ENCODE results near the gene TXNDC8. TPM values are rescaled to one million over a fixed set of nuclear protein-coding genes. Genes with fewer than 3 reads are reported as not detected.
"Not testable (repeated sequence)": the region's sequence is repeated elsewhere in the genome, so short reads cannot be mapped to it uniquely, and the experiment has no call there.

Gene TXNDC8
- total RNA-seq, 3 donors from 2014 or later, result not detected

DNA sequence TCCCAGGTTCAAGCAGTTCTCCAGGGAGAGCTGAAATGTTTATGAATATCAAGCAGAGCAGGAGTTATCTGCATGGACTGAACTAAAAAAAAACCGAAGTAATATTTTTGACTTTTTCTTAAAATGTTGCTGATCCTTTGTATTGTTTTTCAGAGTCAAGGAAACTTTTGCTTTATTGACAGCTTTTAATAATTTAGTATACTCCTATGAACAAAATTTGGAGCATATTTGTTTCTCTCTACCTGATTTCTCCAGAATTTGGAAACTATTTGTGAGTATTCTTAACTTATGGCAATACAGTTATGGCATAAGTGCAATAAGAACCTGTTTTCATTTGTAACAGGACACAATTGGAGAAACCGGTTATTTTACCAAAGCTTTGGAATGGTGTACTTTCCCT, 25.7 kb downstream of the TXNDC8 start:
- H3K9me3 Mint-ChIP-seq, result peaks cover 12% of the 10 kb centered on the region
- not testable (repeated sequence) for ATAC-seq

DNA sequence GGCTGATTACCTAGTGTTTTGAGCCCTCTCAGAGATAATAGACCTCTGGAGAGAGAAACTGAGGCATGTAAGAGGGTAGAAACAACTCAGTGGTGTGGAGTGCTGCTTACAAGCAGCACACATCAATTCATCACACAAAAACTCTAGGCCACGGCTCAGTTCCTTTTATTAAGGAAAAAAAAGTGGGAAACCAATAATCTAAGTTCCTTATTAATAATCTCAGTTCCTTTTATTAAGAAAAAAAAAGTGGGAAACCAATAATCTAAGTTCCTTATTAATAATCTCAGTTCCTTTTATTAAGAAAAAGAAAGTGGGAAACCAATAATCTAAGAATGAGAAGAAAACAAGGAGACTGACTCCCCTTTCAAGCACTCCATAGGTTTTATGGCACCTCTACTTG, 28.0 kb downstream of the TXNDC8 start:
- H3K4me3 Mint-ChIP-seq, result no peak overlapping the region
- H3K4me1 Mint-ChIP-seq (ENCODE audit: low read depth), result peaks cover 6% of the 10 kb centered on the region
- DNase-seq (no peak), ATAC-seq (no peak)
- H3K36me3 Mint-ChIP-seq (ENCODE audit: insufficient read depth), result no peaks in the 10 kb centered on the region
- peaks cover 15% of the 10 kb centered on the region for H3K27me3 Mint-ChIP-seq (ENCODE audit: low read depth)
- H3K9me3 Mint-ChIP-seq, result peaks cover 12% of the 10 kb centered on the region

More for the DNA sequence above, 25.7 kb downstream of the TXNDC8 start:
- not testable (repeated sequence) for H3K4me3 Mint-ChIP-seq; H3K27me3 Mint-ChIP-seq (ENCODE audit: low read depth); DNase-seq; H3K36me3 Mint-ChIP-seq (ENCODE audit: insufficient read depth)
- H3K4me1 Mint-ChIP-seq (ENCODE audit: low read depth), result peaks cover 12% of the 10 kb centered on the region

DNA sequence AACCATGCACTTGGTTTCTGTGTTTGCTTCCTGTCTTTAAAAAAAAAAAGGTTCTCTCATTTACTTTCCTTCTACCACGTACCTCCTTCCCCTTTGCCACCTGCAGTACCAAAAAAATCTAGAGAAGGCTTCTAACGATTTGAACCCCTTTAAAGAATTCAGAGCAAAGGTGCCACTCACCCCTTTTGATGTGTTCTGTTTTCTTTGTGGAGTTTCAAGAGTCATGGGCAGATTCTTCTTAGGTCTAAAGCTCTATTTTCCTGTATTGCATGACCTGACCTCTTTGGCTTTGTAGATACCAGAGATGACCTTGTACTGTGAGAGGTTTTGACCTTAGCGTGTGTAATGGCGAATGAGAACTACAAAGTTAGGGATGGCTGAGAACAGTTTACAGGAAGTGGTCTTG, 29.0 kb downstream of the TXNDC8 start:
- no peaks in the 10 kb centered on the region for H3K36me3 Mint-ChIP-seq (ENCODE audit: insufficient read depth)
- peaks cover 6% of the 10 kb centered on the region for H3K4me1 Mint-ChIP-seq (ENCODE audit: low read depth)
- DNase-seq (no peak), ATAC-seq (no peak)
- H3K27me3 Mint-ChIP-seq (ENCODE audit: low read depth), result peaks cover 18% of the 10 kb centered on the region
- H3K9me3 Mint-ChIP-seq, result peaks cover 12% of the 10 kb centered on the region
- H3K4me3 Mint-ChIP-seq, result no peak overlapping the region

DNA sequence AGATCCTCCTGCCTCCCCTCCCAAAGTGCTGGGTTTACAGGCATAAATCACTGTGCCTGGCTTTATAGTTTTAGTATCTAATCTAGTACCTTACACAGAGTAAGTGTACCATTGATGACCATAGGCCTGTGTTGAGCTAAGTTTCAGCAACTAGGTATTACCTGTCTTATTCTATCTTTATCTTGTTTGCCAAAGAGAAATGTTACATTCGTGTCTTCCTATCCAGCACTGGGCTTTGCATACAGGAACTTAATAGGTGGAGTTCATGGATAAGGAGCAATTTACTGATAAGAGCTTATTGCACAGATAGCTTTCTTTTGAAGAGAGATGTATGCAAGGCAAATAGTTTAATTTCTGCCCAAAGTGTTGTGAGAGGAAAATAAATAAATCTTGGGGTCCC, 30.5 kb downstream of the TXNDC8 start:
- H3K27me3 Mint-ChIP-seq (ENCODE audit: low read depth), result peaks cover 18% of the 10 kb centered on the region
- no peak for ATAC-seq
- H3K4me3 Mint-ChIP-seq, result no peak overlapping the region
- H3K4me1 Mint-ChIP-seq (ENCODE audit: low read depth), result peaks cover 6% of the 10 kb centered on the region
- no peak for DNase-seq
- H3K9me3 Mint-ChIP-seq, result peaks cover 5% of the 10 kb centered on the region
- no peaks in the 10 kb centered on the region for H3K36me3 Mint-ChIP-seq (ENCODE audit: insufficient read depth)

DNA sequence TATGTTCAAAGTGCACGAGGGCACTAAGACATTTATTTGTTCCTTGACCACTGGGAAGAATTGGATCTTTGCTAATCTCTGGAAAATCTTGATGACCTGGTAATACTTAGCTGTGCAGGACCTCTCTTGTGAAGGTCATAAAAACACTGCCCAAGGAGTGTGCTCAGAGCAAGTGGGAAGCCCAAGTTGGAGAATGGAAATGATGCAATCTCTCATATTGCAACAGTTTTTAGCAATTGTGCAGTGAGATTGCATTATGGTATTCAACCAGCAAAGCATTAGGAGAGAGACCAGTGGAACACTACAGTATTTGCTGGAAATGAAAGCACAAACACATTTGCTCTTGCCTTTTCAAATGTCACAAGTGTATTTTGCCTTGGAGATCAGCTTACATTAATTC, 34.5 kb downstream of the TXNDC8 start:
- H3K36me3 Mint-ChIP-seq (ENCODE audit: insufficient read depth), result no peaks in the 10 kb centered on the region
- no peaks in the 10 kb centered on the region for H3K4me1 Mint-ChIP-seq (ENCODE audit: low read depth)
- no peaks in the 10 kb centered on the region for H3K9me3 Mint-ChIP-seq
- ATAC-seq, result no peak
- peaks cover 15% of the 10 kb centered on the region for H3K27me3 Mint-ChIP-seq (ENCODE audit: low read depth)
- H3K4me3 Mint-ChIP-seq, result no peak overlapping the region
- DNase-seq, result no peak

DNA sequence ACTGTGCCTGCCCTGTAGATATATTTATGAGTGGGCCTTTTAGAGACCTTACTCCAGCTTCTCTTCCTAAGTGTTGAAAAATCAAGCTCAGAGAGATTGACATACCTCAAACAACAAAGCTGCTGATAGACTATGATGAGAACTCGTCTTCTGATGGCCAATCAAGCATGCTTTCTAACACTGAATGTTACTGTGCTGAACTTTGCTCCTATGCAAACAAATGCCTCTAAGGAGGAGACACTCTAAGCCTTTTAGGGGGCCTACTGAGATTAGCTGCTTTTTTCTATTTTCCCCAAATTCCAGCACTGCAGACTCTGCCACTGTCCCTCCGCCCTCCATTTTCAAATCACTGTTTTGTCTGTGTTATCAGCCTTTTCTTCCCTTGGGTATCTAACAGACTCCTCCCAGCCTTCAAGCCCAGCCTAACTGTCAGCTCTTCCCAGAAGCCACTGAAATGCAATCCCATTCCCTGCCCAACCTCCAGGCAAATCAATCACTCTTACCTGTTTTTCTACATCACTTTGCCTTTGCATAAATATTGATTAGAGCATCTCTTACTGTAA, 39.5 kb downstream of the TXNDC8 start:
- no peak for ATAC-seq
- Mint-ChIP-seq H3K36me3 (ENCODE audit: insufficient read depth) (no peaks in the 10 kb centered on the region), H3K9me3 (no peaks in the 10 kb centered on the region), H3K27me3 (ENCODE audit: low read depth) (peaks cover 6% of the 10 kb centered on the region), H3K4me1 (ENCODE audit: low read depth) (no peaks in the 10 kb centered on the region), H3K4me3 (no peak overlapping the region)
- no peak for DNase-seq

DNA sequence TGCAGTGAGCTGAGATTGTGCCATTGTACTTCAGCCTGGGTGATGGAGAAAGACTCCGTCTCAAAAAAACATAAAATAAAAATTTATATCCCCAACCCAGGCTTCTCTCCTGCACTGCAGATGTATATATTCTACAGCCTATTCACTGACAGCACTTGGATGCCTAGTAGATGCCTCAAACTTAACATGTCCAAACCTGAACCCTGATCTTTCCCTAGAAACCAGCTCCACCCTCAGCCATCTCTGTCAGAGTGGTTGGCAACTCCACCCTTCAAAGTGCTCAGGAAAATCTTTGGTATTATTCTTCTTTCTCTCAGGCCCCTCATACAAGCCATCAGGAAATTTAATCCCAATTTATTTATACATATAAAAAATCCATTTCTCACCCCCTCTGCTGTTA, 44.4 kb downstream of the TXNDC8 start:
- no peaks in the 10 kb centered on the region for H3K36me3 Mint-ChIP-seq (ENCODE audit: insufficient read depth)
- H3K4me3 Mint-ChIP-seq, result no peak overlapping the region
- H3K27me3 Mint-ChIP-seq (ENCODE audit: low read depth), result peaks cover 4% of the 10 kb centered on the region
- ATAC-seq (no peak), DNase-seq (no peak)
- no peaks in the 10 kb centered on the region for H3K4me1 Mint-ChIP-seq (ENCODE audit: low read depth)
- no peaks in the 10 kb centered on the region for H3K9me3 Mint-ChIP-seq

DNA sequence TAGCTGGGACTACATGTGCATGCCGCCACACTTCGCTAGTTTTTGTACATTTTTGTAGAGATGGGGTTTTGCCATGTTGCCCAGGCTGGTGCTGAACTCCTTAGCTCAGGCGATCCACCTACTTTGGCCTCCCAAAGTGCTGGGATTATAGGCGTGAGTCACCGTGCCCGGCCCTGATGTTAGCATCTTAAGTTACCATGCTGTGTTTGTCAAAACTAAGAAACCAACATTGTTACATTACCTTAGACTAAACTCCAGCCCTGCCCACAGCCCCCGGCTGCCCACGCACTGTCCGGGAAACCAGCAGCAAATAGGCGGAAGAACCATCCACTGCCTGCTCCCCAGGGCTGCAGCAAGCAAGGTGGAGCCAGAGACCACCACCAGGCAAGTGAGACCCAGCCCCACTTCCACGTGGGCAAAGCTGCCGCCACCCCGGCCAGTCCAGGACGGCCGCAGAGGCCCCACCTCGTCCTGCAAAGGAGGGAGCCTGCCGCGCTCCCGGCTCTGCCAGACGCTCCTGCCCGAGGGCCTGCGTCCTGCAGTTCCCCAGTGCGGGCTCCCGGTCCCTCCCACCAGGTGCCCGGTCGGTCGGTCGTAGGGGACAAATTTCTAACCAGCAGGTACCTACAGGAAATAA, 45.6 kb downstream of the TXNDC8 start:
- Mint-ChIP-seq H3K27me3 (ENCODE audit: low read depth) (peaks cover 4% of the 10 kb centered on the region), H3K36me3 (ENCODE audit: insufficient read depth) (no peaks in the 10 kb centered on the region), H3K4me1 (ENCODE audit: low read depth) (no peaks in the 10 kb centered on the region), H3K9me3 (no peaks in the 10 kb centered on the region), H3K4me3 (no peak overlapping the region)
- ATAC-seq, result no peak
- no peak for DNase-seq

DNA sequence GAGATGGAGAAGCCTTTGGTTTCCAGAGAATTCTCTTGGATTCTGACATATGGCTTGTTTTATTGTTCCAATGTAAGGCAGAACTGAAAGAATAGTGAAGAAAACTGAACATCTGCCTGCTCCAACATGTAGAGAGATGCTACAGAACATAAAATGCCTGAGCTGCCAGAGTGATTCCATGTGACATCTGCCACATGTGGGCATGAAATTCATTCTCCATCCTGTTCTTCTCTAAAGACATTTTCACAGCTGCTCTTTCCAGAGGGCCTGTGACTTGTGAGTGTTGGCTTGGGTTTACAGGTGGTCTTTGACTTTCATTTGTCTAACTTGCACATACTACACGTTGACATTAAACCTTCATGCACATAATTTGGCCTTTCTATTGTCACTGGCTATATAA, 47.7 kb downstream of the TXNDC8 start:
- no peaks in the 10 kb centered on the region for H3K36me3 Mint-ChIP-seq (ENCODE audit: insufficient read depth)
- ATAC-seq (no peak), DNase-seq (no peak)
- H3K4me1 Mint-ChIP-seq (ENCODE audit: low read depth), result no peaks in the 10 kb centered on the region
- H3K27me3 Mint-ChIP-seq (ENCODE audit: low read depth), result peaks cover 4% of the 10 kb centered on the region
- H3K4me3 Mint-ChIP-seq, result no peak overlapping the region
- no peaks in the 10 kb centered on the region for H3K9me3 Mint-ChIP-seq

DNA sequence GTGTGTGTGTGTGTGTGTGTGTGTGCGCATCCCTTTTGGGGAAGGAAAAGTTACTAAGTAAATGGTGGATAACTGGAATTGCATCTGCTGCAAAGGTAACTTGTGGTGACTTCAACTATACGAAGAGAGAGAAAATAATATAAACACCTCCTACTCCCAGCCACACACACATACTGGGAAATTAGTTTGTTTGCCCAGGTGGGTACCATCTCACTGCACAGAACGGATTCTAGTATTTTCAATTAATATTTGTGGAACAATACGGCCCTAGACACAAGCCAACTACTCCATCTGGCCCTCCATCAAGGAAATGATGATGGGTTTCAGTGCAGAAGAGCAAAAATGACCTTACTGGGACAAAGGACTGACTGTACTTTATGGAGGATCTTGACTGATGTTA, 49.2 kb downstream of the TXNDC8 start:
- H3K4me1 Mint-ChIP-seq (ENCODE audit: low read depth), result no peaks in the 10 kb centered on the region
- H3K9me3 Mint-ChIP-seq, result no peaks in the 10 kb centered on the region

DNA sequence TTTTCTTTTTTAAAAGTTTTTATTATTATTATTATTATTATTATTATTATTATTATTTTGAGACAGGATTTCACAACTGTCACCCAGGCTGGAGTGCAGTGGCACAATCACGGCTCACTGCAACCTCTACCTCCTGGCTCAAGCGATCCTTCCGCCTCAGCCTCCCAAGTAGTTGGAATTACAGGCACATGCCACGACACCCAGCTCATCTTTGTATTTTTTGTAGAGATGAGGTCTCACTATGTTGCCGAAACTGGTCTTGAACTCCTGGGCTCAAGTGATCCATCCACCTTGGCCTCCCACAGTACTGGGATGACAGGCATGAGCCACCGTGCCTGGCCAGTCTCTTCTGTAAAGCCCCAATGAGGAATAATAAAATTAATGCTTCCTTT, 50.4 kb downstream of the TXNDC8 start:
- ATAC-seq (no peak), DNase-seq (no peak)
- Mint-ChIP-seq H3K9me3 (no peaks in the 10 kb centered on the region), H3K4me1 (ENCODE audit: low read depth) (no peaks in the 10 kb centered on the region), H3K36me3 (ENCODE audit: insufficient read depth) (no peaks in the 10 kb centered on the region), H3K27me3 (ENCODE audit: low read depth) (peaks cover 1% of the 10 kb centered on the region), H3K4me3 (no peak overlapping the region)

More for the DNA sequence above, 49.2 kb downstream of the TXNDC8 start:
- H3K27me3 Mint-ChIP-seq (ENCODE audit: low read depth), result peaks cover 1% of the 10 kb centered on the region
- H3K36me3 Mint-ChIP-seq (ENCODE audit: insufficient read depth), result no peaks in the 10 kb centered on the region
- no peak for DNase-seq
- no peak for ATAC-seq
- no peak overlapping the region for H3K4me3 Mint-ChIP-seq

DNA sequence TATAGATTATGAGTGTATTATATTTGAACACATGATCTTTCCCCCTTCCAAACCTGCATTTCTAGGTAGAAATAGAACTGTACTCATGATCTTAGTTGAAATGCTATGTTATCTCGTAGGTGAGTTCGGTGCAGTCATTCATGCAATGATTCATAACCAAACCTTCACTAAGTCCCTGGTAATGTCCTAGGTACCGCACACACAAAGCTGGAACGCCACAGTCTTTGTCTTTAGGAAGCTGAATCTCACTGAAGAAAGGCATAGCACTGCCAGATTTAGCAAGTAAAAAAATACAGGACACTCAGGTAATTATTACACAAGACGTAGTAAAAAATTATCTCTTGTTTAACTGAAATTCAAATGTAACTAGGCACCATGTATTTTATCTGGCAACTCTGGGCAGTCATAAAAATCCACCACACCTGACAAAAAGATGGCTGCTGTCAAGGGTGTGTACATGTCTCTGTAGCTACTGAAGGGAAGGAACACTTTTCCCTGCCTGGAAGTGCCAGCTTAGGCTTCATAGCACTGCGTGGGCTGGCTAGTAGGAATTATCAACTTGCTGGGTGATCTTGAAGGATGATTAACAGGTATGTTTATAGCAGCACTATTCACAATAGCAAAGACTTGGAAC, 53.3 kb downstream of the TXNDC8 start:
- Mint-ChIP-seq H3K4me1 (ENCODE audit: low read depth) (no peaks in the 10 kb centered on the region), H3K4me3 (no peak overlapping the region), H3K36me3 (ENCODE audit: insufficient read depth) (no peaks in the 10 kb centered on the region), H3K27me3 (ENCODE audit: low read depth) (peaks cover 7% of the 10 kb centered on the region), H3K9me3 (no peaks in the 10 kb centered on the region)
- ATAC-seq (no peak), DNase-seq (no peak)

DNA sequence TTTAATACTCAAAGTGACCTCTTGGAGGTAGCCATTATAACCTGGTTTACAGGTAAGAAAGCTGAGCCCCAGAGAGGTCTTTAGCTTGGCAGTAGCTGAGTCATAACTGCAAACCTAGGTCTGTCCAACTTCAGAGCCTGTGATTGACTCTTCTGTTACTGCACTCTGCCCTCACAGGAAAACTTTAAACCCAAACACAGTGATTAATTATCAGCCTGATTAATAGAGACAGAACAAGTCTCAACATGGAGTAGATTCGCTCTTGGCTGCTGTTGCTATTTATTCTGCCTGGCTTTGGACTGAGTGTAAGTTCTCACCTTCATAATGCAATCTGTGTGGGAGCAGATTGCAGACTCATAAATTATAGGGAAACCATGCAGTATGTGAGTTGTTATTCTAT, 53.9 kb downstream of the TXNDC8 start:
- no peaks in the 10 kb centered on the region for H3K9me3 Mint-ChIP-seq
- H3K4me1 Mint-ChIP-seq (ENCODE audit: low read depth), result no peaks in the 10 kb centered on the region
- H3K27me3 Mint-ChIP-seq (ENCODE audit: low read depth), result peaks cover 8% of the 10 kb centered on the region
- no peak overlapping the region for H3K4me3 Mint-ChIP-seq
- no peak for DNase-seq
- ATAC-seq, result no peak
- H3K36me3 Mint-ChIP-seq (ENCODE audit: insufficient read depth), result no peaks in the 10 kb centered on the region

DNA sequence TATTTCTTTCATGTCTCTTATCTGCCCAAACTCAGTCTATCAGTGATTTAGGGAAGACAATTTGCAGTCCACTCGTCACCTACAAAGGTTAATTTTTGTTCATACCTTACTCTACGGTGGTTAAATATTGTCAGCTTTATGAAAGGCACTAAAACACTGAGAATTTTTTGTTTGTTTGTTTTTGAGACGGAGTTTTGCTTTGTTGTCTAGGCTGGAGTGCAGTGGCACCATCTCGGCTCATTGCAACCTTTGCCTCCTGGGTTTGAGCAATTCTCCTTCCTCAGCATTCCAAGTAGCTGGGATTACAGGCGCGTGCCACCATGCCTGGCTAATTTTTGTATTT, 55.0 kb downstream of the TXNDC8 start:
- peaks cover 8% of the 10 kb centered on the region for H3K27me3 Mint-ChIP-seq (ENCODE audit: low read depth)
- DNase-seq, result no peak
- H3K9me3 Mint-ChIP-seq, result no peaks in the 10 kb centered on the region
- no peak overlapping the region for H3K4me3 Mint-ChIP-seq
- no peaks in the 10 kb centered on the region for H3K36me3 Mint-ChIP-seq (ENCODE audit: insufficient read depth)
- no peak for ATAC-seq
- no peaks in the 10 kb centered on the region for H3K4me1 Mint-ChIP-seq (ENCODE audit: low read depth)

DNA sequence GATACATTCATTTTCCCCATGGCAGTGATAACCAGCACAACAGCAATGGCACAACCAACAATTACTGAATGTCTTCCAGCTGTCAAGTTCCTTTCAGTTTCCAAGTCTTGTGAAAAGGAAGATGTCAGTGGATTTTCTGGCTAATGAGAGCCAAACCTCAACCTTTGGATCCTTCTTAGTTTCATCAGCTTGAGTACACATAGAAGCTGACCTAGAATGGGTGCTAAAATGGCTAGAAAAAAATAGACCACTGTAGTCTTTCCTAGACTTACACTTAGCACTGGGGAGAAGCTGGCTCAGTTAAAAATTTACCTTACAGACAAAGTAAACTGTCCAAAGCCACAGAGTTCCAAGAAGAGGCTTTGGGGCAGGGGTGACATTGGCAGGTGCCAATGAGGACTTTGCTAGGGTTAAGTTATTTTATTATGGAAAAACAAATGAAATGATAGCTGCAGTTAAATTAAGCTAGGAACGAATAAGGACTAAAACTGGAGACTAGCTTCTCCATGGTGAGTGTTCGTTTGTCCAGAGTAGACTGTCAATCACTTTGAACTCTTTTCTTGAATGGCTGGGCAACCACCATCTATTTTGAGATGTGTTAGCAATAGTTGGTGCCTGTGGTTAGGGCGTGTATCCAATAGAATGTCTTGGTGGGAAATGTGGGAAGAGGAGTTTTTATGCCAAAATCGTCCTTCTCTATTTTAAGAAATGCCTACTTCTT, 55.5 kb downstream of the TXNDC8 start:
- H3K9me3 Mint-ChIP-seq, result no peaks in the 10 kb centered on the region
- no peaks in the 10 kb centered on the region for H3K36me3 Mint-ChIP-seq (ENCODE audit: insufficient read depth)
- H3K4me1 Mint-ChIP-seq (ENCODE audit: low read depth), result no peaks in the 10 kb centered on the region
- DNase-seq (no peak), ATAC-seq (no peak)
- peaks cover 8% of the 10 kb centered on the region for H3K27me3 Mint-ChIP-seq (ENCODE audit: low read depth)
- H3K4me3 Mint-ChIP-seq, result no peak overlapping the region
